Parathyroid adenoma (tissue), 2 donors: Measurements from ENCODE around the gene UNC13D.

Experiments used
- H2AFZ ChIP-seq: fragments of 300-600 bp; sonication (generic); one replicate; pipeline ENCODE4 v1.7.0; 2017; ENCODE audit warnings: antibody characterized with exemption, mild to moderate bottlenecking
- H3K27ac ChIP-seq: fragments of 300-600 bp; sonication (generic); one replicate; pipeline ENCODE4 v1.7.0; 2017
- H3K27me3 ChIP-seq: fragments of 300-600 bp; sonication (generic); one replicate; pipeline ENCODE4 v1.7.0; 2017; ENCODE audit warnings: low read length; ENCODE audit not compliant: control insufficient read depth, insufficient read depth
- H3K36me3 ChIP-seq: fragments of 300-600 bp; sonication (generic); one replicate; pipeline ENCODE4 v1.7.0; 2017; ENCODE audit warnings: low read length; ENCODE audit not compliant: control insufficient read depth, insufficient read depth
- H3K4me1 ChIP-seq: fragments of 300-600 bp; sonication (generic); one replicate; pipeline ENCODE4 v1.7.0; 2017; ENCODE audit warnings: control low read depth
- H3K4me2 ChIP-seq: fragments of 300-600 bp; sonication (generic); one replicate; pipeline ENCODE4 v1.7.0; 2017; ENCODE audit warnings: low read length
- H3K4me3 ChIP-seq: fragments of 300-600 bp; sonication (generic); one replicate; pipeline ENCODE4 v1.7.0; 2017; ENCODE audit warnings: low read depth, low read length
- H3K79me2 ChIP-seq: fragments of 300-600 bp; sonication (generic); one replicate; pipeline ENCODE4 v1.7.0; 2017; ENCODE audit warnings: control low read depth
- H3K9ac ChIP-seq: fragments of 300-600 bp; sonication (generic); one replicate; pipeline ENCODE4 v1.7.0; 2017; ENCODE audit warnings: mild to moderate bottlenecking
- H3K9me3 ChIP-seq: fragments of 300-600 bp; sonication (generic); one replicate; pipeline ENCODE4 v1.7.0; 2017; ENCODE audit warnings: low read length; ENCODE audit not compliant: control insufficient read depth
- TF ChIP-seq, protein P1 (sequence below): fragments of 300-600 bp; sonication (generic); IDR thresholded peaks from one replicate; pipeline ENCODE4 v1.7.0; 2017; ENCODE audit warnings: antibody characterized with exemption, mild to moderate bottlenecking
- donor health status: primary hyperparathyroidism.

Gene UNC13D

GRCh38 chr17:75835654-75835987 is 8.6 kb downstream of the UNC13D start:
- no peaks in the 10 kb centered on the region for H3K27me3 ChIP-seq
- H2AFZ ChIP-seq, result no peak overlapping the region
- no peak overlapping the region for H3K4me3 ChIP-seq
- TF ChIP-seq, protein P1, sequence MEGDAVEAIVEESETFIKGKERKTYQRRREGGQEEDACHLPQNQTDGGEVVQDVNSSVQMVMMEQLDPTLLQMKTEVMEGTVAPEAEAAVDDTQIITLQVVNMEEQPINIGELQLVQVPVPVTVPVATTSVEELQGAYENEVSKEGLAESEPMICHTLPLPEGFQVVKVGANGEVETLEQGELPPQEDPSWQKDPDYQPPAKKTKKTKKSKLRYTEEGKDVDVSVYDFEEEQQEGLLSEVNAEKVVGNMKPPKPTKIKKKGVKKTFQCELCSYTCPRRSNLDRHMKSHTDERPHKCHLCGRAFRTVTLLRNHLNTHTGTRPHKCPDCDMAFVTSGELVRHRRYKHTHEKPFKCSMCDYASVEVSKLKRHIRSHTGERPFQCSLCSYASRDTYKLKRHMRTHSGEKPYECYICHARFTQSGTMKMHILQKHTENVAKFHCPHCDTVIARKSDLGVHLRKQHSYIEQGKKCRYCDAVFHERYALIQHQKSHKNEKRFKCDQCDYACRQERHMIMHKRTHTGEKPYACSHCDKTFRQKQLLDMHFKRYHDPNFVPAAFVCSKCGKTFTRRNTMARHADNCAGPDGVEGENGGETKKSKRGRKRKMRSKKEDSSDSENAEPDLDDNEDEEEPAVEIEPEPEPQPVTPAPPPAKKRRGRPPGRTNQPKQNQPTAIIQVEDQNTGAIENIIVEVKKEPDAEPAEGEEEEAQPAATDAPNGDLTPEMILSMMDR, result no peak
- H3K9me3 ChIP-seq, result no peaks in the 10 kb centered on the region
- no peaks in the 10 kb centered on the region for H3K4me1 ChIP-seq
- no peaks in the 10 kb centered on the region for H3K36me3 ChIP-seq
- H3K27ac ChIP-seq, result no peak overlapping the region
- no peak overlapping the region for H3K4me2 ChIP-seq
- H3K79me2 ChIP-seq, result no peaks in the 10 kb centered on the region
- H3K9ac ChIP-seq, result no peak overlapping the region

DNA sequence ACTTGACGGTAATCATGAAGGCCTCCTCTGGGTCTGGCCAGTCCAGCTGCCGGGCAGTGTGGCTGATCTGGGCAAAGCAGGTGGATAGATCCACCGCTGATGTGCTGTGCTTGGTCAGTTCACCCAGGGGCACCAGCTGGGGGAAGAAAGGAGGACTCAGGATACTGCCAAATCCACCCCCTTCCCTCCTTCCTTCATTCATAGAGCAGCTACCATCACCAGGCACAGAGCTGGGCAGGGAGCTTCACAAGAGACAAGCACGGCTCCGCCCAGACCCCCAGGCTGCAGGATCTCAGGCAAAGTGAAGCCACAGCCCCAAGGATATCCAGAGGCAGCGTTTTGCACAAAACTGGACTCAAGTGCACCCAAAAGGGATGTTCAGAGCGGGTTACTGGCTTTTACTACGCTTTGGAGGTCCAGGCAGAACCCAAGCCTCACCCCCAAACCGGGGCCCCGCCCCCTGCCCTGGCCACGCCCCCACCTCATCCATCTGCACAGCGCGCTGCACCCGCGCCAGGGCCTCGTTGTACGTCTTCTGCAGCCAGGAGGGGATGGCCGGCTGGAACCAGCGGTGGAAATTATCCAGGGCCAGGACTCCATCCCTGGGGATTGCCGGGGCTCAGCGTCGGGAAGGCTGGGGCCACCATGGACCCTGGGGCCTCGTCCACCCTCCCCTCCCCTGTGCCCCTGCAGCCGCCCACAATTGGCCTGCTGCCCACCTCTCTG is 9.1 kb downstream of the UNC13D start:
- no peak overlapping the region for H2AFZ ChIP-seq
- H3K9ac ChIP-seq, result no peak overlapping the region
- no peaks in the 10 kb centered on the region for H3K36me3 ChIP-seq
- no peak overlapping the region for H3K27ac ChIP-seq
- no peak overlapping the region for H3K4me2 ChIP-seq
- no peaks in the 10 kb centered on the region for H3K4me1 ChIP-seq
- no peak overlapping the region for H3K4me3 ChIP-seq
- H3K27me3 ChIP-seq, result no peaks in the 10 kb centered on the region
- TF ChIP-seq, protein P1, result no peak
- no peaks in the 10 kb centered on the region for H3K9me3 ChIP-seq
- H3K79me2 ChIP-seq, result no peaks in the 10 kb centered on the region

- H3K27me3 ChIP-seq, result no peaks in the 10 kb centered on the region
- no peaks in the 10 kb centered on the region for H3K79me2 ChIP-seq
- H3K9me3 ChIP-seq, result no peaks in the 10 kb centered on the region
- H3K27ac ChIP-seq, result no peak overlapping the region
- TF ChIP-seq, protein P1, result no peak
- H3K9ac ChIP-seq, result no peak overlapping the region
- H2AFZ ChIP-seq, result no peak overlapping the region
- no peak overlapping the region for H3K4me2 ChIP-seq
- H3K4me1 ChIP-seq, result no peaks in the 10 kb centered on the region
- H3K4me3 ChIP-seq, result no peak overlapping the region
- H3K36me3 ChIP-seq, result no peaks in the 10 kb centered on the region
These were observed 9.8 kb downstream of the UNC13D start for GRCh38 chr17:75834279-75834920.

DNA sequence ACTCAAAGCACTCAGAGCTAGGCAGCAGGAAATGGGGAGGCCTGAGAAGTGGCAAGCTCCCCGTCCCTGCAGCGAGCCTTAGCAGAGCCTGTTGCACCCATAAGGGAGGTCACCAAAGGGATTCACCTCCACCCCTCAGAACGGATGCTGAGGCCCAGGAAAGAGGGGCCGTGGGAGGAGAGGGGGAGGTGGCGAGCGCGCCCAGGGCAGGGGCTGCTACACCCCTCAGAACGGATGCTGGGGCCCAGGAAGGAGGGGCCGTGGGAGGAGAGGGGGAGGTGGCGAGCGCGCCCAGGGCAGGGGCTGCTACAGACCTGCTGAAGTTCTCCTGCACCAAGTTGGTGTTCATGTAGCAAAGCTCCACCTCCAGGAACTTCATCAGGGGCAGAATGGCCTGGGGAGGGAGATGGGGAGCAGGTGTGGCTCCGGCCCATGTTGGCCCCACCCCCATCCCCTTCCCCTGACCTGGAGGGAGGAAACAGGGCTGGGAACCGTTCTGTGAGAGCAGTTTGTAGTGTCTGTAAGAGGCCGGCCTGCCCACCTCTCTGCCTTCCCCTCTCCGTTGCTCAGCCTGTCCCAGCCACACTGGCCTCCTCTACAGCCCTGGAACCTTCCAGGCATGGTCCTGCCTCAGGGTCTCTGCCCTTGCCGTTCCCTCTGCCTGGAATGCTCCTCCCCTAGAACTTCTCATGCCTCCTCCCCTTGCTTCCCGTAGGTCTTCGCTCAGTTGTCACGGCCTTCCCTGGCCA is 11.4 kb downstream of the UNC13D start:
- Histone ChIP-seq H2AFZ (no peak overlapping the region), H3K79me2 (no peaks in the 10 kb centered on the region), H3K4me1 (peaks cover 5% of the 10 kb centered on the region), H3K4me3 (no peak overlapping the region), H3K27ac (no peak overlapping the region), H3K9me3 (no peaks in the 10 kb centered on the region), H3K4me2 (no peak overlapping the region), H3K36me3 (no peaks in the 10 kb centered on the region), H3K27me3 (no peaks in the 10 kb centered on the region), H3K9ac (no peak overlapping the region)
- TF ChIP-seq, protein P1, result no peak
